HG03571 (cell line): Measurements from ENCODE around the gene CCSER1.
"Not testable (repeated sequence)": the region's sequence is repeated elsewhere in the genome, so short reads cannot be mapped to it uniquely, and the experiment has no call there.

Experiments
- ATAC-seq: cut with Tn5 transposase; IDR thresholded peaks from one replicate; pipeline ENCODE4 v1.9.1; 2021; ENCODE audit not compliant: unreplicated experiment

CCSER1 gene

DNA sequence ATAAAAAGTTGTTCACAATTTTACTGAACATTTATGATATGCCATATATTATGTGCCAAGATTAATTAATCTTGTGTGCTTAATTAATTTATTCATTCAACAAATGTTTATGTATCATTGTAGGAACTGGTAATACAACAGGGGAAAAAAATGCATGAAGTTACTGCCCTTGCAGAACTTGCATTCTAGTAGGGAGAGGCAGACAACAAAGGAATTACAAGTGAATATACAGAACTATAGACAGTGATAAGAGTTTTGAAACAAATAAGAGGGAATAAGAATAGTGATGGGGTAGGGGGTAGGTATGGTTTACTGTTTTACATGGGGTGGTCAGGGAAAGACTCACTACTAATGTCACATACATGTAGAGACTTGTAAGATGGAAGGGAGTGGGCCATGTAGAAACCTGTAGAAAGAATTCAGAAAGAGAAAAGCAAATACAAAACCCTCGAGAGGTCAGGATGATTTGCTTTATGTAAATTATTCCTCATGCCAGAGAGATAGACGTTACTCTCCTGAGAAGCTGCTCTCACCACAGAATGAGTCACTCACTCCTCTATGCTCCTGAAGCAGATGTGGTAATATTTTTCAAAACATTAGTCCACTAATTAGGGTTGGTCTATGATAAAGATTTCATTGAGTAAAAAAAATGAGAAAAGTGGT lies 1321.6 kb downstream of the CCSER1 start:
- ATAC-seq = no peak

DNA sequence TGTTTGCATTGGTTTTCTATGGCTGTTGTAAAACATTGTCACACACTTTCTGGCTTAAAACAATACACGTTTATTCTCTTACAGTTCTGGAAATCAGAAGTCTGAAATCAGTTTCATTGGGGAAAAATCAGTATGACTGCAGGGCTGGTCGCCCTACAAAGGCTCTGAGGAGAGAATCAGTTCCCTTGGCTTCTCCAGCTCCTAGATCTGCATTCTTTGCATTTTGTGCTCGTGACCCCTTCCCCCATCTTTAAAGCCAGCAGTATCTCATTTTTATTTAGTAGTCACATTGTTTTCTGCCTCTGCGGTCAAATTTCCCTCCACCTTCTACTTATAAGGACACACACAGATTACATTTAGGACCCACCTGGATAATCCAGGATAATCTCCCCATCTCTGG lies 1326.9 kb downstream of the CCSER1 start:
- no peak for ATAC-seq

DNA sequence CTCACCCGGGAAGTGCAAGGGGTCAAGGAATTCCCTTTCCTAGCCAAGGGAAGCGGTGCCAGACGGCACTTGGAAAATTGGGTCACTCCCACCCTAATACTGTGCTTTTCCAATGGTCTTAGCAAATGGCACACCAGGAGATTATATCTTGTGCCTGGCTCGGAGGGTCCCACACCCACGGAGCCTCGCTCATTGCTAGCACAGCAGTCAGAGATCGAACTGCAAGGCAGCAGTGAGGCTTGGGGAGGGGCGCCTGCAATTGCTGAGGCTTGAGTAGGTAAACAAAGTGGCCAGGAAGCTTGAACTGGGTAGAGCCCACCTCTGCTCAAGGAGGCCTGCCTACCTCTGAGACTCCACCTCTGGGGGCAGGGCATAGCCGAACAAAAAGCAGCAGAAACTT lies 1335.4 kb downstream of the CCSER1 start:
- ATAC-seq = not testable (repeated sequence)

DNA sequence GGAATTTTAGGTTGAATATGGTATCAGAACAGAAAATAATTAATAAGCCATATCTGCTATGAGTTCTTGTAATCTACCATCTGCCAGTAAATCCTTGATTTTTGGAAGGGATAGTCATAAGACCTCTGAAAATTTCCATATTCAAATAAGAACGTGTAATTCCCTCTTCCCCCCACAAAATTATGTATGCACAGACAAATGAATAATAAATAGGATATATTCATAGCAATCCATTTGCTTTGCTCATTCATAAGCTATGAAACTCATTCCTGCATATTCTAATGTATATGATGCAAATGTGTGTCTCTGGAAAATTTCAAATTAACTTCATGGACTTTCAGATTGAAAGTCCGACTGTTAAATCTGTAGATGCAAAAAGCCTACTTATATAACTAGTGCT lies 1343.5 kb downstream of the CCSER1 start:
- ATAC-seq = no peak

DNA sequence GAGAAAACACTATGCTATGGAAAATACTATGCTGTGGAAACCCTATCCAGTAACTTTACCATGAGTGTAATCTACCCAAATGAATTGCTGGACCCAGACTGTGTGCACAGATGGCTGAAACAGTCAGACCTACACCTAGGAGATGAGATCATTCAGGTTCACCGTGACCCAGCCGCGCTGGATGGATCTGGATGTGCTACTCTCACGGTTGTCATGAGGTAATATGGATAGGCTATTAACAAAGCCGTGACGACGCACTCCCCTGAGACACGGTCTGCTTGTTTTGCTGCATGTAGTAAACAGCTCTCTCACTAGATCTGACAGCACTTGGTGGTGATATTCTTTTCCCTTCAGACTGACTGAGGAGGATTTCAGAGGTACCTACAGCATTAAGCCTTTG lies 1344.1 kb downstream of the CCSER1 start:
- no peak for ATAC-seq

DNA sequence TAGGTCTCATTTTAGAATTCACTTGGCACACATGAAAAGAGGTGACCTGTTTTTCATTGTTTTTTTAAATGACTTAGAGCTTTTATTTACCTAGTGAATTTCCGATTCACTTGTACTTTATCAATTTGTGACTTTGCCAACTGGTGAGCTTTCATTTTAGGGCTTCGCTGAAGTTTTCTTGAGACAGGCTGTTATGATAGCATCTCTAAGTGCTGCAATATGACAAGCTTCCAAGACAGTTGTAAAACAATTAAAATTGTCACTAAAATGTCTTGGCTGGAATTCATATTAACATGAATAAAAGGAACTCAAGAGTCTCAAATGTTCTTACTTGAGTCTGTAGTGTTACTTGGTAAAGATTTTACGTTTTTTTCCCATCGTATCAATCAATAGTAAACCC lies 1344.9 kb downstream of the CCSER1 start:
- ATAC-seq = no peak

DNA sequence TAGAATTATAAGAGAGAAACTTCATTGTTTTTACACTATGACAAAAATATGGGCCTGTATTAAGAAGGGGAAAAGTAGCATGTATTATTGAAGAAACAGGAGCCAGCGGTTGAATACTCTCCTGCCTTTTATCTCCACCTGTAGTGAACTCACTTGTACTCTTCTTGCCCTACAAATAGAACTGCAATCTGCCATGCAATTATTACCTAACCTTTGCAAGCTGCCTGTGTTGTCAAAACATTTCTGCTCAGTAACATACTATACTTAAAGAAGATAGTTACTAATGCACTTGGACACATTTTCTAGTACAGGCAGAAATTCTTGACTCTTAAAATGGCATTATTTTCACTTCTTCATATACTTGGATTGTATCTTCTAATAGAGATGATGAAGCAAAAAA lies 1358.2 kb downstream of the CCSER1 start:
- no peak for ATAC-seq

DNA sequence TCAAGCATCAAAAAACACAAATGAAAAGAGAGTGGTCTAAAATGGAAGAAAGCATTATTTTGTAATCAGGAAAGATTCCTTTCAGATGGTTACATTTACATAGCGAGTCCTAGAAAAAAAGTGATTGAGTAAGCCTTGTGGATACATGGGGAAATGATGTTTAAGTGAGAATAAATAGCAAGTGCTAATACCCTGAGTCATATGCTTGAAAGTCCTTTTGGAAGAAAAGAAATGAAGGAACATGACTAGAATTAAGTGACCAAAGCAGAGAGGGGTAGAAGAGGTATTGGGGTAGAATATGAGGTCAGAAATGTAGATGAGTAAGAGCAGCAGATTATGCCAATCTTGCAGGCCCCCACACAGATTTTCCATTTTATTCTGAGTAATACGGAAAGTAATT lies 1361.8 kb downstream of the CCSER1 start:
- ATAC-seq = no peak

DNA sequence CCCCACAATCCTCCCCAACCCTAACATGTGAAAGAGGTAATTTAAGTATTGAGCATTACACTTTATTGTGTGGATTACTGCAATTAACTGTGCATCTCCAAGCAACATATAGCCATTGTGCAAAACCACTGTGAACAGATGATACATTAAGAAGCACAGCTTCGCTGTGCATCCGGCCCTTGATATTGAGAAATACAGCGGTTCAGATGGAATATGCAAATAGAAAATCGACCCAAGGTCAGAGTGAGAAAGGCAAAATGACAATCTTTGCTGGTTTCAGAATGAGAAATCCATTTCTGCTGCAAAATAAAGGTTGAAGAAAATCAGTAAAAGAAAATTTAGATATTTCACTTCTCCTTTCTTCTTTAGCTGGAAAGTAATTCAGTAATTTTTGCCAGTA lies 1370.7 kb downstream of the CCSER1 start:
- no peak for ATAC-seq

DNA sequence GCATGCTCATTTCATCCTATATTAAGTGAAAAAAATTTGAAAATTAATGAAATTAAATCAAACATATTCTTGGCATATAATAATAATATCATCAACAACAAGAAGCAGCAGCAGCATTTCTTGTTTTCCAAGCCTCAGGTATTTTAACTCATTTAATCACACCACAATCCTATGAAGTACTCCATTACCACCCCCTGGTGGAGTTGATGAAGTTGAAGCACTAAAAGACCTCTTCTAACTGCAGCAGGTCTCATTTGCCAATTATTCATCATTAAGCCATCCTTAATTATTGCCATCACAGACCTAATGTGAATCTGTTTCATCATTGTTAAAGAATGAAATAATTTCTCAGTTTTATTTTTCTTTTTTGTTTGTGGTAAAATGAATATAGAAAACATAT lies 1375.2 kb downstream of the CCSER1 start:
- no peak for ATAC-seq

DNA sequence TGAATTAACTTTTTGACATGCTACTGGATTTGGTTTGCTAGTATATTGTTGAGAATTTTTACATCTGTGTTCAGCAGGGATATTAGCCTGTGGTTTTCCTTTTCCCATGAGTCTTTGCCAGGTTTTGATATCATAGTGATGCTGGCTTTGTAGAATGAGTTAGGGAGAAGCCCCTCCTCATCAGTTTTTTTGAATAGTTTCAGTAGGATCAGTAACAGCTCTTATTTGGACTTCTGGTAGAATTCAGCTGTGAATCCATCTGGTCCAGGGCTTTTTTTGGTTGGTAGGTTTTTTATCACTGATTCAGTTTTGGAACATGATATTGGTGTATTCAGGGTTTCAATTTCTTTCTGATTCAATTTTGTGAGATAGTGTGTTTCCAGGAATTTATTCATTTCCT lies 1386.1 kb downstream of the CCSER1 start:
- no peak for ATAC-seq

DNA sequence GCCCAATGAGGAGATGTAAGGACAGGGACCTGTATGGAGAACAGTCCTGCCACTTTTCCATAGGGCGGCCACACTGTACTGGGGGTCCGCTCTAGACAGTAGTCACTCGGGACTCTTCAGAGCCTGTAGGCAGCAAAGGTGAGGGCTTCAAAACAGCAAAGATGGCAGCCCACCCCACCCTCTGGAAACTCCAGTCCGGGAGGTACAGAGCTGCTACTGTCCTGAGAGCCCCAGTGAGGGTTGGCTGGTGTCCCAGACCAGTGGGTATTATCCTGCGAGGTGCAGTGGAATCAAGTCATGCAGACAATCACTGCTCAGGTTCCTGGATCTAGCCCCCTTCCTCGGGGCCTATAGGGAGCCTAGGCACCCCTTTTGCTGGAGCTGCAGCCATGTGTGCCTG lies 1392.0 kb downstream of the CCSER1 start:
- no peak for ATAC-seq

DNA sequence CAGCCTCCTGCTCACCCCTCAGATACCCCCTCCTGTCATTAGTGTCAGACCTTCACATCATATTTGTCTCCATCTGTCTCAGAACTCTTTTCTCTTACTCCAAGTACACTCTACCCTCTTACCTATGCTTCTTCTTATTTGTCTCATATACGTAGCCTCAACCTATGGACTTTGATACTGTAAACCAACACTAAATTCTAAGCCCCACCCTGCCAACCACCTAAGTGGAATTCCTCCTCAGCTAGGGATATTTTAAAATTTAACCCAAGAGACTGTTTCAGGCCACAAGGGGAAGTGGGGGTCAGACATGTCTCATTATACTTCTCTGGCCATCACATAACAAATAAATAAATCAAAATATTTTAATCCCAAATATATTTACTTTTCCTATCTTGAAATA lies 1398.4 kb downstream of the CCSER1 start:
- ATAC-seq = no peak

DNA sequence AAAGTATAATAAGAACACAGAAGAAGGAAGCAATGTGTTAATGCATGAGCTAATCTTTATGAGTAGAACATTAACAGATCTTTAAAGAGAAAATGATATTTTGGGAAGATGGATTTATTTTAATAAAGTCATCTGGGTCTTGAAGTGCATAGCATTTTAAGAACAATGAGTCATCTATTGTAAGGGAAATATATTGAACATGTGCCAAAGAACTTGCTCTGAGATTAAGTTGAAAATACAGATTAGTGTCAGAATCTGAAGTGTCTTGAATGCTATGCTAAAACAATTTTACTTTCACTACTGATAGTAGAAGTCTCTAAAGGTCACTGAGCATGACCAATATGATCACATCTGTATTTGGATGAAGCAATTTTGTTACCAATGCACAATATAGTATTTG lies 1399.9 kb downstream of the CCSER1 start:
- ATAC-seq = no peak

DNA sequence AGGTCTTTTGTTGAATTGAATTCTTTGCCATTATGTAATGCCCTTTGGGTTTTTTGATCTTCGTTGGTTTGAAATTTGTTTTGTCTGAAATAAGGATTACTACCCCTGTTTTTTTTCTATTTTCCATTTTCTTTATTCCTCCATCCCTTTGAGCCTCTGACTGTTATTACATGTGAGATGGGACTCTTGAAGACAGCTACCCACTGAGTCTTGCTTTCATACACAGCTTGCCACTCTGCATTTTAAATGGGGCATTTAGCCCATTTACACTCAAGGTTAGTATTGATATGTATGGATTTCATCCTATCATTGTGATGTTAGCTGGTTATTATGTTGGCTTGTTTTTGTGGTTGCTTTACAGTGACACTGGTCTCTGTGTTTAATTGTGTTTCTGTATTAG lies 1440.4 kb downstream of the CCSER1 start:
- no peak for ATAC-seq

DNA sequence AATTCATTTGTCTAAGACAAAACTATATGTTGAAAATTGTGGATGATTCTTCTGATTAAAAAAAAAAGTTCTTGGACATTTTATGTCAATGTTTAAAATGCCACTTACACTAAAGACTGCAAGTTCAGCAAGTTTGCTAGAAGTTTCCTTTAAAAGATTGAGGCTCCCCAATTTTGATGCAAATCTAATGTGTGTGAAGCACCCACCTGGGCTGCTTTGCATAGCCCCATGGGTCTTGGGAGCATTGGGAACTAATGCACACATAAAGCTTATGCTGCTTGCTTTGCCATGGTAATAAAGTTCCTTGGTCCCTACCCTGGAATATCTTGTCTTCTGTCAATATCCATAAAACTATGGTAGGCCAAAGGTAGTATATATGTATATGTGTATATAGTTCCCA lies 1450.7 kb downstream of the CCSER1 start:
- no peak for ATAC-seq

DNA sequence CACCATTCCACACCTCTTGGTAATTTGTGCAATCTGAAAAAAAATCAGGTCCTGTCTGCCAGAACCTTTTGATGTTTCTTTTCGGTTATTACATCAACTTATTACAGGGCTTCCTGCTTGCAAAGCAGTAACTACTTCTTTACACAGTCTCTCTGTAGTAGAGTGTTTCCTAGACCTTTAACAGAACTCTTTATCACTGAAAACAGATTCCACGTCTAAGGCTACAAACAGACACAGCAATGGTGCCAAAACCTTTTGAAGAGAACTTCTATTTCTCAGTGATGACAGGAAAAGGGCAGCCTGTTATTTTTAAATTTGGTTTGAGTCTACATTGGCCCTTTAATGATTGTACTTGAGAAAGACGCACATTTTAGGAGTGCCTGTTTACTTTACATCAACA lies 1463.1 kb downstream of the CCSER1 start:
- ATAC-seq = no peak

DNA sequence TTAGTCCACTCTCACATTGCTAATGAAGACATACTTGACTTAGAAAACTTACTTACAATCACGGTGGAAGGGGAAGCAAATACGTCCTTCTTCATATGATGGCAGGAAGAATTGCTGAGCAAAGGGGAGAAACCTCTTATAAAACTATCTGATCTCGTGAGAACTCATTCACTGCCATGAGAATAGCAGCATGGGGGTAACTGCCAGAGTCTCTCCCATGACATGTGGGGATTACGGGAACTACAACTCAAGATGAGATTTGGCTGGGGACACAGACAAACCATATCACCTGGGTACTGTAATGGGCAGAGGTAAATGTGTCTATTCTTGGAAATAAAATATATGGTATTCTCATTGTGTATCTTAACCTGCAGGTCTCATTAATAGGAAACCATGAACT lies 1464.9 kb downstream of the CCSER1 start:
- no peak for ATAC-seq

DNA sequence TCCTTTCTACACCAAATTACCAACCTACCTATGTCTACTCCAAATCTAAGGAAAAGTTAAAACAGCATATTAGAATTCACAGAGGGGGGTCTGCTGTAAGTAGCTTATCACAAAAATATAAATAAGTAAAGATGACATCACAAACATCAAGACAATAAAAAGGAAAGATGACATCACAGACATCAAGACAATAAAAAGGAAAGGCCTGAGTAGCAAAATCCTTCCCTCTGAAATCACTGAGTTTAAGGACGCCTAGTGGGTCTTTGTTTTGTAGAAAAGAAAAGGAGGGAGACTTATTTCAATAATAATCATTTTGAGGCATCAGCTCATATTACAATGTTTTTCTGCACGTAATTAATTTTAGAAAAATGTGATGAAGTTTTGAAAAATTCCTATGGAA lies 1469.5 kb downstream of the CCSER1 start:
- no peak for ATAC-seq

DNA sequence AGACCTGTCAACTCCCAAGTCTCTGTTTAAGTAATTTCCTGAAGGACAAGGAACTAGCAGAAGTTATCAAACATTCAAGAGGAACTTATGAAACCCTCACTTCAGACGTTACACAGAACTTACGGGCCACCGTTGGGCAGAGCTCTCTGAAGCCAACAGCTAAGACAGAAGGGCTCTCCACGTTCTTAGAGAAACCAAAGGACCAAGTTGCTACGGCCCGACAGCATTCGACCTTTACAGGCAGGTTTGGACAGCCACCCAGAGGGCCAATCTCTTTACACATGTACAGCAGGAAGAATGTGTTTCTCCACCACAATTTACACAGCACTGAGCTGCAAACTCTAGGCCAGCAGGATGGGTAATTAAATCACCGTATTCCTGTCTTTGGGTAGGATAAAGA lies 1471.5 kb downstream of the CCSER1 start:
- no peak for ATAC-seq

DNA sequence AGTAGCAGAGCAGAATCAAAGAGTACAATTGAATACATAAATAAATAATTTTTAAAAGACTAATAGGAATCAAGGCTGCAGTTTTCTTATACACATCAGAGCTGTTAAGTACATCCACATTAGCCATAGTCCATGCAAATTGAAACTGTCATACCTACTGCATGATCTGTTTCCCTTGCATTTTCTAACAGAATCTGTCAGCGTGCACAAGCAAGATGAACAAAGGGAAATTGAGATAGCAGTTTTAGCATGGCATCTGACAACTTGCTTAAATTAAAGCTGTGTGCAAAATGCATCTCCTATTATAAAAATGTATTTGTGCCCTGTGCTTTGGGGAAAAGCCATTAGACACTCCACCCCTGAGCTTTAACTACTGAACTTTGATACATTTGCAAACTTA lies 1473.1 kb downstream of the CCSER1 start:
- no peak for ATAC-seq

DNA sequence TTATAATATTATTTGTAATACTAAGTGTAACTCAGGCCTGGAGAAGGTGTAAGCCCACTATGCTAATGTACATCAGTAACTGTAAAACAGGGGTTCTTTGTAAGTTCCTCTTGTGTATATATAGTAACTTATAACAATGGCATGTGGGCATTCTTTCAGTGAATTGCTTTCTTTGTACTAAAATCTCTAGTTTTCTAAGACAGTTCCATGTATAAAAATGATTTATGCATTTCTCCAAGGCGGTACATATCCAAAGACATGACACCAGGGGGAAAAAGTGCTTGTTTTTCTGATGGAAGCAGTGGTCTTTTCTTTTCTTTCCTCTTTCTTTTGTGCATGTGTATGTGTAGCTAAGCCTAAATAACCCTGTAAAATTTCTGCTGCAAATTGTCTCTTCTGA lies 1474.2 kb downstream of the CCSER1 start:
- ATAC-seq = no peak

DNA sequence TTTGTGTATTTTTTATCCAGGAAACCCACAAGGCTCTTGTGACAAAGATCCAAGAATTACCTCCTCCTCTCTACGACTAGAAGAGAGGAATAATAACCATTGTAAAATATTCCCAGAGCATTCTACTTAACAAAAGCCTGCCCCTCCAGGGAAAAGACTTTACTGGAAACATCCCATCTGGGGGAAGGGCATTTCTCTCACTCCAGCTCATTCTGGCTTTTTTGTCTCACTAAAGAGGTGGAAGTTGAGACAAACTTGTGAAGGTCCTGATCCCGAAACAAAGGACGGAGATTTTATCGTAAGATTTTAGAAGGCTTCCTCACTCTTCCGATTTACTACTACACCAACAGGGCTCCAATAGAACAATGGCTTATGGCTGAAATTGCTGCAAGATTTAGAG lies 1484.6 kb downstream of the CCSER1 start:
- ATAC-seq = no peak

DNA sequence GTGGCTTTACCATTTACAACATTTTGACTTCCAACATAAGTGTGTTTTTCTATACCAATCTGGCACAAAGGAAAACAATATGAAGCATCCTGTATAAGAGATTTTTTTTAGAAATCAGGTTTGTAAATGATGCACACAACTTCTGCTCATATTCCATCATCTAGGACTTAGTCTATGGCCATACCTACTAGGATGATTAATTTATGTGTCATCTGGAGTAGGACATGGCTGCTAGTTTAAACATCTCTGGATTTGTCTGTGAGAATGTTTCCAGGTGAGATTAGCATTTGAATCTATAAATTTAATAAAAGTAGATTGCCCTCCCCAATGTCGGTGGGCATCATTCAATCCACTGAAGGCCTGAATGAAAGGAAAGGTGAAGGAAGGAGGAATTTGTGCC lies 1493.8 kb downstream of the CCSER1 start:
- ATAC-seq = no peak
